Kidney glomerular epithelial cell (primary cell): ENCODE results near the gene MED17.

ENCODE experiments used
- DNase-seq: peaks from one replicate; lab custom pipeline; 2025; lab: John Stamatoyannopoulos, UW

MED17 gene

DNA sequence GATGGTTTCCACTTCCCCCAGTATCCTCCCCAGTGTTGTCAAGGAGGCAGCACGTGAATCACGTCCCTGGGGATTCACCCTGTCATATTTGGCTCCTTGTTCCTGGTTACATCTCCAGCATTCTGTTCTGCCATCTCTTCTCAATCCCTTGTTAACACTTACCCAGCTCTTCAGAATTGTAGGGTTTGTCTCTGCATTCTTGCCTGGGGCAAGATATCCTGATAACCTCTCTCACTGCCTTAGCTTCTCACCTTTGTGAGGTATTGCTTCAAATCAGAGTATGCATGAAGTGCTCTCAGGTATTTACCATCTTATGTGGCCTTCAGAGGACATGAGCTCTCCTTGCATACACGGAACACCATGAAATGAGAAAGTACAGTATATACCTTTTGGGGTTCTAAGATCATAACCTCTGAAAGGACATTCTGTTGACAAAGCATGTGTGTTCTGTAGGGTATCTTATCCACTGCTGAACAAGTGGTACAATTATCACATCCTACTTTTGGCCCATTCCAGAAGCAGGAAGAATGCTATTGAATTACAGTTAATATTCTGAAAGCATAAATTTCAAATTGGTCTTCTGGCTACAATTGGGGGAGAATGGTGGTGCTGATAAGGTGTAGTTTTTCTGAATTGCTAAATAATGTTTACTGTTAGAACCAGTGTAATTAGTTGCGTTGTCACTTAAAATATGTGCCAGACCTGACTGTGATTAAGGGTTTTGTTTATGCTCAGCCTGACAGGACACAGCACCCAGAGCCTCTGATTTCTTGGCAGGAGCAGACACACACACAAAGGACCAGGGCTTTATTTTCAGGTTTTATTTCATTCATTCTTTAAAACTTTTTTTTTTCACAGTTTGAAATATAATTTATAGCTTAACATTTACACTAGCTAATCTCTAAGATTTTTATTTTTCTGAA is 33.6 kb downstream of the MED17 start:
- DNase-seq = no peak

- no peak for DNase-seq
These were observed 36.0 kb downstream of the MED17 start for GRCh38 chr11:93819966-93820695.

DNA sequence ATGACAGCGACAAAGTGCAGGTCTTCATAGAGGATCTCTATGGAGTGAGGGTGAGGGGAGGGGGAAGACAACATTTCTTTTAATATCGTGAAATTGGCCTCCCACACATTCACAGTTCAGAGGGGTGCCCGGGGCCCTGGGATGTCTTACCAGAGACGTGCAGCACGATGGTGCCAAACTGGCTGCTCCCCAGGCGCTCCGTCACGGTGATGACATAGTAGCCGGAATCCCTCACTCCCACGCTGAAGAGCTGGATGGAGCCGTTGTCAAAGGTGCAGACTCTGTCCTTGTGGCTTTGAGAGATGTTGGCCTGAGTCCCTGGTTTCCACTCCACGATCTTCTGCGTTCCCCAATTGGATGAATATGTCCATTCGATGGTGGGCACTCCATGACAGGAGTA is 36.8 kb downstream of the MED17 start:
- DNase-seq = no peak

GRCh38 chr11:93821617-93822016 is 37.5 kb downstream of the MED17 start:
- DNase-seq = no peak

DNA sequence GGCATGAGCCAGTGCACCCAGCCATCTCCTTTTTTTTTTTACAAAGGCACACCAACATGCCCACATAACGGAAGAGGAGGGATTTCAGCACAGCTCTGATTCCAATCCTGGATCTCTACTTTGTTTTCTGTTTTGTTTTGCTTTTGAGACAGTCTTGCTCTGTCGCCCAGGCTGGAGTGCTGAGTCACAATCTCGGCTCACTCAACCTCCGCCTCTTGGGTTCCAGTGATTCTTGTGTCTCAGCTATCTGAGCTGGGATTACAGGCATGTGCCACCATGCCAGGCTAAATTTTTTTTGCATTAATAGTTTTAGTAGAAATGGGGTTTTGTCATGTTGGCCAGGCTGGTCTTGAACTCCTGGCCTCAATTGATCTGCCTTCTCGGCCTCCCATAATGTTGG is 38.3 kb downstream of the MED17 start:
- DNase-seq = no peak

DNA sequence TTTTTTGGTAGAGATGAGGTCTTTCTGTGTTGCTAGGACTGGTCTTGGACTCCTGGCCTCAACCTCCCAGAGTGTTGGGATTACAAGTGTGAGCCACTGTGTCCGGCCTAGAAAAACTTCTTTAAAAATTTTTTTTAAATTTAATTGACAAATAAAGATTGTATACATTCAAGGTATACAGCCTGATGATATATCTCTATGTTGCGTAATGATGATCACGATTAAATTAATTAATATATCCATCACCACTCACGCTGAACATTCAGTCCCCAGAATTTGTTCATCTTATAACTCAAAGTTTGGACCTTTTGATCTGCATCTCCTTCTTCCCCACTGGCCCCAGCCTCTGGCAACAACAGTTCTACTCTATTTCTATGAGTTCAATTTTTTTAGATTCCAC is 39.1 kb downstream of the MED17 start:
- DNase-seq = no peak

DNA sequence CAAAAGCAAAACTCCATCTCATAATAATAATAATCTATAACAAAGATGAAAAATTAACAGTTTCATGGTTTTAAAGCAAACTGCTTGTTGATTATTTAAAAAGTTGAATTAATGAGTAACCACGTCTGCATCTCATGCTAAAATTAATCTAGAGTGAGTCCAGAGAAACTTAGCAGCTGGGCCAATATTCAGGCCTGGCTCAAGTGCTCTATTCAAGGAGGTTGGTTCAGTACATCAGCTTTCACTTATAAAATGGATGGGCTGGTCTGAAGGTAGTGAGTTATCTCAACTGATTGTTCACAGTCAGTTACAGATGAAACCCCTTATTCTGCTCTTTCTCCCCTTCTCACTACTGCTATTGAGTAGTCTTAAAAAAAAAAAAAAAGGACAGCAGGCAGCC is 43.3 kb downstream of the MED17 start:
- DNase-seq = no peak

DNA sequence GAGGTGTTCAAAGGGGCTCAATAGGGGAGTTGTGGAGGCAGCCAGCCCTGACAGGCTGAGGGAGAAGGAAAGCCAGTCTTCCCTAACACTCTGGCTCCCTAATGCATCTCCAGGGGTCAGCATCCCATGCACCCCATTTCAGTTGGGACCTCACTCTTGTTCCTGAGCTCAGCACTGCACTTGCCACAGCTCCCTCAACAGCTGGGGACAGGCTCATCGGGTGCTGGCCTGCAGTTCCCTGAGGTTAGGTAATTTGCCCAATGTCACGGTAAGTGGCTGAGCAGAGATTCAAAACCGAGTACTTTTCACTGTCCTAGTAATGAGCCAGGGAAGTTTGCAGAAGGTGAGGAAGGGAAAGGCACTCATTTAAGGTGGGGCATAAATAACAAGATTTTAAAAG is 45.5 kb downstream of the MED17 start:
- no peak for DNase-seq

GRCh38 chr11:93831343-93832127 is 47.5 kb downstream of the MED17 start:
- DNase-seq = no peak

DNA sequence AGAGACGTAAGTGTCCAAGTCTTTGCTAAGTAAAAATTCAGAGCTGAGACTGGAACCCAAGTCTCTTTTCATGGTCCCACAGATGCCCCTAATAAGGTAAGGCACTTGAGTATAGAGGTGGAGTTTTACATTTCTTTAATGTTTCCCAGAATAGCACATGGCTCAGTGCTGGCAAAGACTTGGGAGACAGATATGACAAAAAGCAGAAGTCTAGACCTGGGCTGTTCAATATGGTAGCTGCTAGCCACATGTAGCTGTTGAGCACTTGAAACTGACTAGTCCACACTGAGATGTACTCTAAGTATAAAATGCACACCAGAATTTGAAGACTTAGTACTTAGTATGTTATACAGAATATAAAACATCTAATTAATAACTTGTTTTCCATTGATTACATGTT is 48.7 kb downstream of the MED17 start:
- no peak for DNase-seq

DNA sequence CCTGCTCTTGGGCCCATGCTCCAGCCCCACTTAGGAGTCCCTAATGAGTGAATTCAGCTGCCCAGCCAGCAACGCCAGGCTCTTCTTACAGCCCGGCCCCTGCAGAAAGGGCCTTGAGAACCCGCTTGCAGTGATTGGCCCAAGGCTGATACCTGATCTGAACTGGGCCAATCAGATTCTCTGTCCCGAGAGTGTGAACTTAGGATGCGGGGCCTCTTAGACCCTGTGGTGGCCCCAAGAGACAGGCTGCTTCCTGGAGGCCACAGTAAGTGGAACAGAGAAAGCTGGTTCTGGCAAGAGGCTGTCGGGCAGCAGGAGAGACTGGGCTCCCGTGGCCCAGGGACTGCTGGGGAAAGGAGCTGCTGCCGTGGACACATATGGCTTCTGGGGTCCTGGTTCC is 54.9 kb downstream of the MED17 start:
- DNase-seq = no peak

- no peak for DNase-seq
These were observed 56.1 kb downstream of the MED17 start for GRCh38 chr11:93840180-93840579.

- no peak for DNase-seq
These were observed 56.9 kb downstream of the MED17 start for GRCh38 chr11:93840981-93841380.

DNA sequence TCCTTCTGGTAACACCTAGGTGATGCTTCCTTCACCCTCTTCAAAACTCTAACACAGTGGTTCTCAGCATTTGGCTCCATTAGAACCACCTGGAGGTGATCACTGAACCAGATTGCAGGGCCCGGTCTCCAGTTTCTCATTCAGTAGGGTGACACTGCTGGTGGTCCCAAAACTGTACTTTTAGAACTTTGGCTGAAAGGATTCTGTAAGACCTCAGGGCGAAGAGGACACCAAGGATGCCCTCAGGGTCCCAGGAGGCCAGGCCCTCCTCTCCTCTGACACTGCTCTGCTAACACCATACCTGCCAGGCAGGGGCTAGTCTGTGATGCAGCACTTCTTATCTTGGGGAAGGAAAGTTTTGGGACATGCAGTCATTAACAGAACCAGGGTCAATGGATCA is 57.4 kb downstream of the MED17 start:
- no peak for DNase-seq

GRCh38 chr11:93842034-93842433 is 58.0 kb downstream of the MED17 start:
- DNase-seq = no peak

- DNase-seq = no peak
These were observed 58.4 kb downstream of the MED17 start for GRCh38 chr11:93842461-93842860.

GRCh38 chr11:93843906-93844305 is 59.8 kb downstream of the MED17 start:
- DNase-seq = no peak

GRCh38 chr11:93844568-93844967 is 60.5 kb downstream of the MED17 start:
- DNase-seq = no peak

GRCh38 chr11:93845181-93846092 is 61.4 kb downstream of the MED17 start:
- peak; percentile 17 for DNase-seq

DNA sequence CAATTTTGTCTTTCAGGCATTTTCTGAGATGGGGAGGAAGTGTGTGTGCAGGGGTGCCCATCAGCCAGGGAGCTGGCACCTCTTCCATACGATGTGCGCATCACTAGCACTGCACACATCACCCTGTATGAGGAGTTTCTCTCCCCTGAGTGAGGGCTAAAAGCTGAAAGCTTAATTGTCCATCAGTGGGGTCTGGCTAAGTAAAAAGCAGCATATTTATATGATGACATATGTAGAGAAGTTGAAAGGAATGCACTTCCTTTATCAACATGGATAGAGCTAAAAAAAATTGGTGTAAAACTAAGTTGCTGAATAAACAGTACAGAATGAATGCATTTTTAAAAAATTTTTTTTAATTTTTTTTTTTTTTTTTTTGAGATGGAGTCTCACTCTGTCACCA is 62.3 kb downstream of the MED17 start:
- DNase-seq = no peak

DNA sequence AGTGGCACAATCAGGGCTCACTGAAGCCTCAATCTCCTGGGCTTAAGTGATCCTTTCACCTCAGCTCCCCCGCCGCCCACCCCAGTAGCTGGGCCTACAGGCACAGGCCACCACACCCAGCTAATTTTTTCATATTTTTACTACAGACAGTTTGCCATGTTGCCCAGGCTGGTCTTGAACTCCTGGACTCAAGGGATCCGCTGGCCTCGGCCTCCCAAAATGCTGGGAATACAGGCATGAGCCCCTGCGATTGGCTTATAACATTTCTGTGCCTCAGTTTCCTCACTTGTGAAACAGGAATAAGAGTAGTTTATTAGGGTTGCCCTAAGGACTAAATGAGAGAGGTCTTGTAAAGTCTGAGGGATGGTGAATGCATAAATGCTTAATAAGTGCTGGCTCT is 65.1 kb downstream of the MED17 start:
- DNase-seq = no peak
